Endothelial cell of umbilical vein (primary cell): ENCODE measurements around the gene GIMAP8. TPM values are rescaled to one million over a fixed set of nuclear protein-coding genes. Genes with fewer than 3 reads are reported as not detected.

Experiments used
- BruUV-seq: library from RNA; stranded (reverse); fragments of 400-500 nt; replicated peaks from 2 replicates; lab custom pipeline; 2021; lab: Mats Ljungman, UMichigan
- CTCF ChIA-PET: fragments of 300-600, 350-600 bp; sonication (Branson Sonifier 250); formaldehyde crosslinking; loops from one replicate; lab custom pipeline; 2021; ENCODE audit warnings: antibody characterized with exemption, inconsistent platforms; lab: Charles Lee
- POLR2A ChIA-PET: fragments of 300-600, 350-600 bp; sonication (Branson Sonifier 250); formaldehyde crosslinking; loops from one replicate; lab custom pipeline; 2021; ENCODE audit warnings: antibody characterized with exemption, inconsistent platforms; lab: Charles Lee
- DNase-seq: peaks from one replicate; pipeline ENCODE4 v3.0.0-alpha.2; 2011; ENCODE audit warnings: low read depth, low spot score
- FAIRE-seq: peaks from 2 replicates; lab custom pipeline; 2011; peaks lifted over from hg19 to GRCh38; lab: Jason Lieb, UNC
- H2AFZ ChIP-seq: 2 replicates; pipeline ENCODE4 v1.6.0; 2012; ENCODE audit warnings: low read depth, low read length, control low read depth, inconsistent platforms
- H3K27ac ChIP-seq: 2 replicates; pipeline ENCODE4 v1.5.1; 2011; ENCODE audit warnings: low read depth, mild to moderate bottlenecking, control low read depth, low read length, moderate library complexity; ENCODE audit not compliant: insufficient read depth
- H3K27me3 ChIP-seq, 2 experiments: 2 replicates each; pipeline versions ENCODE4 v1.6.0 to v1.6.1; 2011; ENCODE audit warnings: low read length in 2 of 2, mixed read lengths in 1 of 2; ENCODE audit not compliant: control insufficient read depth in 2 of 2, insufficient read depth in 2 of 2
- H3K36me3 ChIP-seq, 2 experiments: 2 replicates in 1 of 2; 3 replicates in 1 of 2; pipeline ENCODE4 v1.5.1; 2011; ENCODE audit warnings: low read length in 2 of 2, mild to moderate bottlenecking in 1 of 2, moderate library complexity in 1 of 2; ENCODE audit not compliant: control insufficient read depth in 2 of 2, insufficient read depth in 2 of 2; ENCODE audit errors: extremely low read depth in 1 of 2
- H3K4me1 ChIP-seq: 3 replicates; pipeline ENCODE4 v1.5.1; 2011; ENCODE audit warnings: mild to moderate bottlenecking, low read length; ENCODE audit not compliant: control insufficient read depth, insufficient read depth; ENCODE audit errors: extremely low read depth
- H3K4me2 ChIP-seq: 2 replicates; pipeline ENCODE4 v1.6.1; 2011; ENCODE audit warnings: low read length, control low read depth, mixed read lengths; ENCODE audit not compliant: insufficient read depth
- H3K4me3 ChIP-seq, 3 experiments: fragments of 200-600 bp in 1 of 3; sonication (generic), shearing (Covaris generic) in 1 of 3; replicated peaks in 1 of 3; 2 replicates each; pipeline ENCODE4 v1.5.1; 2011 to 2016; ENCODE audit warnings: control low read depth in 3 of 3, low read length in 3 of 3, mild to moderate bottlenecking in 2 of 3, inconsistent platforms in 1 of 3, low read depth in 1 of 3, moderate library complexity in 1 of 3; ENCODE audit not compliant: insufficient read depth in 1 of 3
- H3K79me2 ChIP-seq: 2 replicates; pipeline ENCODE4 v1.6.0; 2012; ENCODE audit warnings: low read length, inconsistent platforms; ENCODE audit not compliant: control insufficient read depth, insufficient read depth
- H3K9ac ChIP-seq: replicated peaks from 2 replicates; pipeline ENCODE3; 2011; ENCODE audit warnings: low read length, control low read depth; ENCODE audit not compliant: insufficient read depth; ENCODE audit errors: extremely low read depth
- H3K9me1 ChIP-seq: replicated peaks from 3 replicates; pipeline ENCODE4 v1.6.0; 2011; ENCODE audit warnings: mild to moderate bottlenecking, low read length; ENCODE audit not compliant: control insufficient read depth, insufficient read depth; ENCODE audit errors: extremely low read depth
- H3K9me3 ChIP-seq: replicated peaks from 2 replicates; pipeline ENCODE4 v1.5.1; 2012; ENCODE audit warnings: low read length, inconsistent platforms; ENCODE audit not compliant: control insufficient read depth, insufficient read depth
- H4K20me1 ChIP-seq: replicated peaks from 2 replicates; pipeline ENCODE3; 2011; ENCODE audit warnings: mild to moderate bottlenecking, low read length; ENCODE audit not compliant: control insufficient read depth, insufficient read depth; ENCODE audit errors: extremely low read depth
- EZH2 ChIP-seq: IDR thresholded peaks from 2 replicates; pipeline ENCODE4 v1.6.1; 2012; ENCODE audit warnings: borderline replicate concordance, low read depth, mild to moderate bottlenecking, moderate library complexity, low read length, inconsistent platforms; ENCODE audit not compliant: severe bottlenecking
- FOS ChIP-seq: IDR thresholded peaks from 2 replicates; pipeline ENCODE4 v1.6.1; 2011; ENCODE audit warnings: mild to moderate bottlenecking, low read length, moderate library complexity, borderline replicate concordance; ENCODE audit not compliant: insufficient read depth
- GATA2 ChIP-seq: IDR thresholded peaks from 2 replicates; pipeline ENCODE4 v1.7.0; 2011; ENCODE audit warnings: low read depth, mild to moderate bottlenecking, moderate library complexity, mixed read lengths, low read length; ENCODE audit not compliant: insufficient read length, insufficient read depth
- JUN ChIP-seq: IDR thresholded peaks from 2 replicates; pipeline ENCODE4 v1.6.1; 2011; ENCODE audit warnings: borderline replicate concordance, low read depth; ENCODE audit not compliant: insufficient read length, insufficient read depth
- MAX ChIP-seq: IDR thresholded peaks from 2 replicates; pipeline ENCODE4 v1.6.1; 2011; ENCODE audit not compliant: insufficient read depth, insufficient read length
- MYC ChIP-seq: IDR thresholded peaks from one replicate; pipeline ENCODE4 v1.6.1; 2011; ENCODE audit warnings: mild to moderate bottlenecking, low read depth, low read length
- POLR2A ChIP-seq: IDR thresholded peaks from 2 replicates; pipeline ENCODE4 v1.6.1; 2012; ENCODE audit warnings: low read depth, mild to moderate bottlenecking, control low read depth, low read length
- POLR2AphosphoS5 ChIP-seq: IDR thresholded peaks from 2 replicates; pipeline ENCODE4 v1.6.1; 2012; ENCODE audit warnings: low read depth, mild to moderate bottlenecking, control low read depth, low read length, moderate library complexity; ENCODE audit not compliant: insufficient read depth
- dilution Hi-C: fragments of 300-500 bp; cut with MboI; formaldehyde crosslinking; loops from one replicate; pipeline ENCODE4 v1.15.0; 2019; ENCODE audit warnings: low sequenced_read_pairs; ENCODE audit not compliant: extremely low pct_ligation_motif_present
- intact Hi-C: fragments of 100-400 bp; cut with micrococcal nuclease; formaldehyde crosslinking; loops from one replicate; pipeline ENCODE4 v1.10.0; 2022
- polyA plus RNA-seq, 4 experiments: library from polyadenylated mRNA; depleted of rRNA in 3 of 4; stranded (reverse) in 3 of 4; unstranded in 1 of 4; fragments of >200 nt; gene quantifications; 2 replicates each; pipeline versions ENCODE4 v1.2.1 to v1.2.3, GENCODE V29; 2011 to 2012; ENCODE audit warnings: missing spikeins in 1 of 4
- total RNA-seq: library from RNA; stranded (reverse); gene quantifications from 2 replicates; pipeline ENCODE4 v1.2.3, GENCODE V29; 2021
- TF ChIP-seq, protein P1 (sequence below), 2 donors: IDR thresholded peaks; 1 replicate in 1 of 2; 2 replicates in 1 of 2; pipeline ENCODE4 v1.5.1; 2011; ENCODE audit warnings: low read length in 2 of 2, mild to moderate bottlenecking in 2 of 2, moderate library complexity in 2 of 2, control low read depth in 1 of 2, inconsistent platforms in 1 of 2, low read depth in 1 of 2; ENCODE audit not compliant: insufficient read depth in 1 of 2; ENCODE audit errors: extremely low read depth in 1 of 2

Gene GIMAP8
- total and polyA plus RNA-seq, 2 donors (not counting 3 experiments of a cell fraction or from before 2014, with no cell fraction given) = 32.2 to 71.8 TPM

DNA sequence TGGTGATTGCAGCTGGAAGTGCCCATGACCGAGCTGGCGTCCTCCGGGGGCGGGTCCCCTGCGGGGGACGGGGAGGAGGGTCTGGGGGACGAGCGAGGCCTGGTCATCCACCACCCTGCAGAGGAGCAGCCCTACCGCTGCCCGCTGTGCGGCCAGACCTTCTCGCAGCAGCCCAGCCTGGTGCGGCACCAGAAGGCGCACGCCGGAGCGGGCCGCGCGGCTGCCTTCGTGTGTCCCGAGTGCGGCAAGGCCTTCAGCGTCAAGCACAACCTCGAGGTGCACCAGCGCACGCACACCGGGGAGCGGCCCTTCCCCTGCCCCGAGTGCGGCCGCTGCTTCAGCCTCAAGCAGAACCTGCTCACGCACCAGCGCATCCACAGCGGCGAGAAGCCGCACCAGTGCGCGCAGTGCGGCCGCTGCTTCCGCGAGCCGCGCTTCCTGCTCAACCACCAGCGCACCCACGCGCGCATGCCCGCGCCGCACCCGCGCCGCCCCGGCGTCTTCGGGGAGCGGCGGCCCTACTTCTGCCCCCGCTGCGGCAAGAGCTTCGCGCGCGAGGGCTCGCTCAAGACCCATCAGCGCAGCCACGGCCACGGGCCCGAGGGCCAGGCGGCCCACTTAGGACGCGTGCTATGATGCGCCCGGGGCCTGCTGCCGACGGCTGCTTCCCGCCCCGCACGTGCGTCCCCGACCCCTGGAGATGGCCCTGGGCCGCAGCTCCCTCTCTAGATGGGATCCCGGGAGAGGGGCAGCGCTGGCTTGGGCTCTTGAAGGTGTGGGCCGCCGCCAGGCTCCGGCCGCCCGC lies 42.6 kb upstream of the GIMAP8 start:
- FAIRE-seq = no peak
- dilution Hi-C loops = no loop called here

GRCh38 chr7:150408393-150409299 lies 41.8 kb upstream of the GIMAP8 start:
- Histone ChIP-seq H3K27me3 (no peaks in the 10 kb centered on the region), H2AFZ (no peak overlapping the region), H3K79me2 (no peaks in the 10 kb centered on the region), H3K9ac (no peak overlapping the region), H3K4me3 (no peak overlapping the region), H3K27ac (no peak overlapping the region), H3K9me3 (no peaks in the 10 kb centered on the region), H3K36me3 (no peaks in the 10 kb centered on the region), H3K4me1 (peaks cover 15% of the 10 kb centered on the region), H3K9me1 (no peaks in the 10 kb centered on the region), H4K20me1 (no peaks in the 10 kb centered on the region), H3K4me2 (no peak overlapping the region)
- no peak for DNase-seq
- no TSS peak for BruUV-seq
- TF ChIP-seq JUN (no peak), POLR2A (no peak), EZH2 (no peak), POLR2AphosphoS5 (no peak), MAX (no peak), MYC (no peak), GATA2 (no peak)
- TF ChIP-seq, protein P1, sequence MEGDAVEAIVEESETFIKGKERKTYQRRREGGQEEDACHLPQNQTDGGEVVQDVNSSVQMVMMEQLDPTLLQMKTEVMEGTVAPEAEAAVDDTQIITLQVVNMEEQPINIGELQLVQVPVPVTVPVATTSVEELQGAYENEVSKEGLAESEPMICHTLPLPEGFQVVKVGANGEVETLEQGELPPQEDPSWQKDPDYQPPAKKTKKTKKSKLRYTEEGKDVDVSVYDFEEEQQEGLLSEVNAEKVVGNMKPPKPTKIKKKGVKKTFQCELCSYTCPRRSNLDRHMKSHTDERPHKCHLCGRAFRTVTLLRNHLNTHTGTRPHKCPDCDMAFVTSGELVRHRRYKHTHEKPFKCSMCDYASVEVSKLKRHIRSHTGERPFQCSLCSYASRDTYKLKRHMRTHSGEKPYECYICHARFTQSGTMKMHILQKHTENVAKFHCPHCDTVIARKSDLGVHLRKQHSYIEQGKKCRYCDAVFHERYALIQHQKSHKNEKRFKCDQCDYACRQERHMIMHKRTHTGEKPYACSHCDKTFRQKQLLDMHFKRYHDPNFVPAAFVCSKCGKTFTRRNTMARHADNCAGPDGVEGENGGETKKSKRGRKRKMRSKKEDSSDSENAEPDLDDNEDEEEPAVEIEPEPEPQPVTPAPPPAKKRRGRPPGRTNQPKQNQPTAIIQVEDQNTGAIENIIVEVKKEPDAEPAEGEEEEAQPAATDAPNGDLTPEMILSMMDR (IDR thresholded peaks at IDR 0.05; ENCODE audit: extremely low read depth in 1 of 2, insufficient read depth in 1 of 2, low read depth in 1 of 2, low read length in 2 of 2) = no peak
- FAIRE-seq = no peak
- dilution Hi-C loops (no loop called here), intact Hi-C loops (no loop called here)
- ChIA-PET CTCF (interaction anchor here (1.8 kb wide), 1 partner anchor 40 kb away, joined by 6 read pairs; the partner anchor contains the start of gene REPIN1), POLR2A (no interaction called here)

More for the DNA sequence above, 42.6 kb upstream of the GIMAP8 start:
- H4K20me1 ChIP-seq = no peaks in the 10 kb centered on the region
- intact Hi-C loops = no loop called here
- DNase-seq = no peak
- POLR2A ChIA-PET = no interaction called here
- no peaks in the 10 kb centered on the region for H3K27me3 ChIP-seq
- H3K9me1 ChIP-seq = no peaks in the 10 kb centered on the region
- no peak overlapping the region for H3K4me2 ChIP-seq
- CTCF ChIA-PET = interaction anchor here (1.6 to 2.4 kb wide), 2 partner anchors 30 to 41 kb away, joined by 5 to 6 read pairs; no protein-coding TSS in a partner anchor
- no peak overlapping the region for H3K4me3 ChIP-seq
- TF ChIP-seq JUN = no peak
- TF ChIP-seq FOS = no peak
- TF ChIP-seq POLR2A = no peak
- TF ChIP-seq POLR2AphosphoS5 = no peak
- TF ChIP-seq MYC = no peak
- no TSS peak for BruUV-seq
- no peak overlapping the region for H3K9ac ChIP-seq
- peaks cover 15% of the 10 kb centered on the region for H3K4me1 ChIP-seq
- H3K79me2 ChIP-seq = no peaks in the 10 kb centered on the region
- H3K36me3 ChIP-seq = no peaks in the 10 kb centered on the region
- H3K9me3 ChIP-seq = no peaks in the 10 kb centered on the region
- H2AFZ ChIP-seq = no peak overlapping the region
- no peak overlapping the region for H3K27ac ChIP-seq
